Psoas muscle (tissue), 8 donors: Measurements from ENCODE around the gene TBC1D30. TPM values are rescaled to one million over a fixed set of nuclear protein-coding genes. Genes with fewer than 3 reads are reported as not detected.

Source experiments
- ATAC-seq, 4 donors: fragments of 200-7000 bp; cut with Tn5 transposase; one replicate each; pipeline ENCODE4 v1.9.1; 2020; ENCODE audit warnings: moderate library complexity in 3 of 4, mild to moderate bottlenecking in 2 of 4
- DNase-seq, 2 donors: peaks; one replicate each; pipeline ENCODE4 v3.0.0-alpha.2; 2020
- H3K27ac ChIP-seq: fragments of 200-600 bp; one replicate; pipeline ENCODE4 v1.8.0; 2022
- H3K27me3 ChIP-seq, 3 donors: fragments of 200-600 bp in 1 of 3; one replicate each; pipeline versions ENCODE4 v1.6.1 to v1.8.0; 2013 to 2022; ENCODE audit warnings: low read length in 2 of 3, mild to moderate bottlenecking in 2 of 3, moderate library complexity in 1 of 3; ENCODE audit not compliant: insufficient read depth in 3 of 3
- H3K36me3 ChIP-seq, 2 donors: fragments of 200-600 bp in 1 of 2; one replicate each; pipeline versions ENCODE4 v1.6.1 to v1.8.0; 2013 to 2022; ENCODE audit warnings: low read depth in 1 of 2, mild to moderate bottlenecking in 1 of 2, moderate library complexity in 1 of 2; ENCODE audit not compliant: insufficient read depth in 1 of 2
- H3K4me1 ChIP-seq: fragments of 200-600 bp; one replicate; pipeline ENCODE4 v1.8.0; 2022
- H3K4me3 ChIP-seq: fragments of 200-600 bp; one replicate; pipeline ENCODE4 v1.8.0; 2022; ENCODE audit warnings: mild to moderate bottlenecking
- H3K9me3 ChIP-seq: fragments of 200-600 bp; one replicate; pipeline ENCODE4 v1.8.0; 2022
- CTCF ChIP-seq: fragments of 200-600 bp; IDR thresholded peaks from one replicate; pipeline ENCODE4 v1.8.0; 2022; ENCODE audit warnings: antibody characterized with exemption
- intact Hi-C, 2 donors: fragments of 100-400 bp; cut with DNase I; formaldehyde crosslinking; loops; one replicate each; pipeline versions ENCODE4 v1.11.0 to v1.14.2; 2022
- polyA plus RNA-seq, 3 donors: library from polyadenylated mRNA; stranded (reverse); fragments of 200-250 nt; gene quantifications; one replicate each; pipeline ENCODE4 v1.2.3, GENCODE V29; 2013
- total RNA-seq, 4 donors: library from RNA; stranded (reverse); fragmentation: NEBNext Ultra II Directional in 2 of 4; extraction: Animal tissue kit (Norgen Biotek cat#: 25700) in 2 of 4; gene quantifications; one replicate each; pipeline versions ENCODE4 v1.2.1 to v1.2.4, GENCODE V29; 2021 to 2023
- donor health status: healthy with polysubstance abuse.
- donor health status: DM: no; HTN: no; CAD: no; lungs with moderate emphysema.
- donor health status: Bipolar disorder and iron deficiency.
- donor health status: healthy.
- donor health status: DM: yes; HTN: yes; CAD: no.
- donor health status: DM: no; HTN: no; CAD: no.
- donor health status: DM: no; HTN: no; CAD: no.
- donor health status: DM: yes; HTN: yes; CAD: no.

TBC1D30 gene
- total and polyA plus RNA-seq, 7 donors, result 0.09 to 1.0 (median 0.49) TPM

- no peak for ATAC-seq
- H3K36me3 ChIP-seq, result no peaks in the 10 kb centered on the region
Observed at GRCh38 chr12:64922853-64923252, 98.4 kb downstream of the TBC1D30 start.

GRCh38 chr12:64923536-64923935 is 99.1 kb downstream of the TBC1D30 start:
- Histone ChIP-seq H3K27ac (no peak overlapping the region), H3K9me3 (no peaks in the 10 kb centered on the region), H3K27me3 (peaks cover 0 to 6% (median 0%) of the 10 kb centered on the region in 3 donors), H3K4me1 (no peaks in the 10 kb centered on the region), H3K36me3 (no peaks in the 10 kb centered on the region), H3K4me3 (no peak overlapping the region)
- ATAC-seq, result no peak
- no peak for TF ChIP-seq CTCF
- intact Hi-C loops, result no loop called here
- no peak for DNase-seq

More at GRCh38 chr12:64922853-64923252, 98.4 kb downstream of the TBC1D30 start:
- no peaks in the 10 kb centered on the region for H3K4me1 ChIP-seq
- intact Hi-C loops, result no loop called here
- no peak for TF ChIP-seq CTCF
- no peak overlapping the region for H3K27ac ChIP-seq
- H3K4me3 ChIP-seq, result no peak overlapping the region
- H3K9me3 ChIP-seq, result no peaks in the 10 kb centered on the region
- H3K27me3 ChIP-seq, result peaks cover 0 to 11% (median 0%) of the 10 kb centered on the region in 3 donors
- DNase-seq, result no peak

Other genes starting within 250 kb of the TBC1D30 start
- gene RASSF3, start 214.2 kb upstream of the TBC1D30 start, total RNA-seq, result 10 to 100 TPM in 3 of 4 donors, 1 to 10 TPM in 1; 7.0 to 30.6 (median 19.0) TPM
- 10 to 100 TPM in 1 of 3 donors, 1 to 10 TPM in 2; 4.9 to 18.5 (median 9.8) TPM for gene RASSF3, start 214.2 kb upstream of the TBC1D30 start, polyA plus RNA-seq
- 10 to 100 TPM; 36.5 to 55.3 (median 40.9) TPM for gene GNS, start 65.2 kb upstream of the TBC1D30 start, total RNA-seq
- gene GNS, start 65.2 kb upstream of the TBC1D30 start, polyA plus RNA-seq, result 10 to 100 TPM; 18.7 to 32.5 (median 22.8) TPM